Activated CD8-positive, alpha-beta memory T cell treated with anti-CD3 and anti-CD28 coated beads, Interleukin-2, amount 50 U/mL, for 24 hours (primary cell): ENCODE results near the gene OR6K6.

ENCODE experiments used
- DNase-seq: peaks from one replicate; pipeline ENCODE4 v3.0.0-alpha.2; 2020; ENCODE audit errors: extremely low read depth

The OR6K6 gene

GRCh38 chr1:158801396-158801795 lies 46.9 kb downstream of the OR6K6 start:
- no peak for DNase-seq

- no peak for DNase-seq
Measured at GRCh38 chr1:158803678-158804077, 49.2 kb downstream of the OR6K6 start.
